Dermis microvascular lymphatic vessel endothelial cell (primary cell): ENCODE results near the gene OR4C46. TPM values are rescaled to one million over a fixed set of nuclear protein-coding genes. Genes with fewer than 3 reads are reported as not detected.
"Not testable (repeated sequence)": the region's sequence is repeated elsewhere in the genome, so short reads cannot be mapped to it uniquely, and the experiment has no call there.

Experiments used
- DNase-seq, 2 donors: peaks; one replicate each; pipeline versions ENCODE4 v3.0.0 to v3.0.0-alpha.2; 2010; ENCODE audit warnings: low read depth in 2 of 2
- total RNA-seq: library from RNA; depleted of rRNA; stranded (reverse); fragments of >200 nt; gene quantifications from 2 replicates; pipeline ENCODE4 v1.2.1, GENCODE V29; 2014

OR4C46 gene
- not detected in 2 replicates for total RNA-seq

- DNase-seq = no peak
Measured at GRCh38 chr11:54603898-54604297, at the start of gene OR4C46. Gene OR4C46 (minus strand): TSS chr11:54603998. CDS start chr11:54603998, 0 bp downstream.

GRCh38 chr11:54645606-54646005, 41.8 kb upstream of the OR4C46 start:
- DNase-seq = not testable (repeated sequence)

- not testable (repeated sequence) for DNase-seq
Measured at GRCh38 chr11:54561439-54561838, 42.4 kb downstream of the OR4C46 start.

GRCh38 chr11:54558919-54559318, 44.9 kb downstream of the OR4C46 start:
- no peak for DNase-seq

GRCh38 chr11:54558407-54558806, 45.4 kb downstream of the OR4C46 start:
- no peak for DNase-seq

Other genes with a start within 250 kb of the OR4C46 start
- not detected in 2 replicates for gene OR4A5, start 102.8 kb upstream of the OR4C46 start, total RNA-seq